CD4-positive, alpha-beta T cell treated with Interleukin-4 for 1 hour (primary cell): ENCODE measurements around the gene A1CF.
"Not testable (repeated sequence)": the region's sequence is repeated elsewhere in the genome, so short reads cannot be mapped to it uniquely, and the experiment has no call there.

Experiments used
- DNase-seq, 2 donors: peaks; one replicate each; pipeline ENCODE4 v3.0.0-alpha.2; 2020 to 2022

A1CF gene

GRCh38 chr10:50857579-50857978 lies 27.8 kb downstream of the A1CF start:
- no peak for DNase-seq

DNA sequence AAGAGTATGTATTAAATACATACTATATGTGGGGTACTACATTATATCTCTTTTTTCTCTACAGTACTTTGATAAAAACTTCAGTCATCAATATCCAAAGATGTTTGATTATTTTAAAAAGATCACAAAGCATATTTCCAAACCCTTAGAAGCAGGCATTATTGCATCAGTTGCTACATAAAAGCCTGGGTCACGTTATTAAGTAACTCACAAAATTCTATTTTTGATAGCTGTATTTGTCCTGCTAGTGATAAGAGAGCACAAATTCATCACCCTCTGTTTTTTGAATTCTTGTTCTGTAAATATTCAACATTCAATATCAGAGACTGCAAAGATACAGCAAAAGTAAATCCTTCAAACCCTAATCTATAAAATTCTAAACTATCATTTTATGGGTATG lies 30.0 kb downstream of the A1CF start:
- DNase-seq: no peak

- no peak for DNase-seq
These were observed 30.4 kb downstream of the A1CF start for GRCh38 chr10:50855015-50855414.

GRCh38 chr10:50853557-50853956 lies 31.9 kb downstream of the A1CF start:
- no peak for DNase-seq

DNA sequence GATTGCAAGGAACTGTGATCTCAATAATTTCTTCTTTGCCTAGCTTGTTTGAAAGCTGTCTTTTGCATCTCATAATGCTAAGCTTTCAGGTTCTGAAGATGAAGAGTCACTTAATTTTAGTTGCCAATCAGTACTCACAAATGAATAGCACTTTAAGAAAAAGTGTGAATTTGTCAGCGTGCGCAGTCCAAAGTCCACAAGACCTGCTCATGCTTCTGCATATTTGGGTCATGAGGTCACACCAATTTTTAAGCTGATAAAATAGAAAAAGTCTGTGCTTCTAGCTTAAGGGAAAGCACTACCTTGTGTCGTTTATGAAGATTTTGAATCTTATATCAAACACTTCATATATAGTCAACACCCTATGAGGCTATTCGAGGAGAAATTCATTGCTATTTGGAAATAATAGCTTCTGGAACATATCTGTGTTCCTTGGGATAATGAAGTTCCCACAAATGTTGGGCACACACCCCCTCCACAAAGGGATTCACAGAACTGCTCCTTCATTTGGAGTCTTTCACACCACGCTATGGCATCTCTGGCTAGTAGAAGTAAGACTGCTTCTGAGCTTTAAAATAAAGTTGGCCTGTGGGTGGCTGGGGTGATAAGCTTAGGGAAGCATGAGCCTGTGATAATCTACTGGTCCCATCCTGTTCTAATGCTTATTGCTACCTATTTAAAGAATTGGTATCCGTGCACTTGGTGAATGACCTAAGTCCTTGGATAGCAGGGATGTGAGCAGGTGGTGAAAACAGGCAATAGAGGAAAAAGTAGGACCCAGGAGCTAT lies 33.3 kb downstream of the A1CF start:
- no peak for DNase-seq

DNA sequence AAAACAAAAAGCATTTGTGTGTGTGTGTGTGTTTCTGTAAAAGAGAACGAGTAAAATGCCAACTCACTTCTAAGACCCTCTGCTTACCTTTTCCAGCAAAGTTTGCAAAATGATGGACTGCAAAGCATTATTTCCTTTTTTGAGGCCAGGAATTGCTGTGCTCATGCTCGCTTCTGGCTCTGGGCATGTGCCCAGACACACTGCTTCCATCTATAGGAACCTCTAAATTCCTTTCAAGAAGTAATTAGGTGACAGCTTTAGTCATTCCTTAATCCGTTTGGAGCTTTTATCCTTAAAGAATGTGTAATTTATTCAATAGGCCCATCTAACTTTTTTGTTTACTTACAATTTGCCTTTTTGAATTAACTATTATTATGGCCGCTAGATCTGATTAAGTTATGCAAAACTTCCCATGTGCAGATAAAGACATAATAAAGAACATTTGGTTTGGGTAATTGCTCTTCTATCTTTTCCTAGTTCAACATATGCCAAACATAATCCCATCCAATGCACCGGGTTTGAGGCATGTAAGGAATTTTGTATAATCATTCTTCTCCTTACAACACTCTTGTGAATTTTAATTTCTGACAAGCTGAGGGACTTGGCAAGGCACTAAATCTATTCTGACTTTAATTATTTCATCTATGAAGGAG lies 34.7 kb downstream of the A1CF start:
- DNase-seq: no peak

DNA sequence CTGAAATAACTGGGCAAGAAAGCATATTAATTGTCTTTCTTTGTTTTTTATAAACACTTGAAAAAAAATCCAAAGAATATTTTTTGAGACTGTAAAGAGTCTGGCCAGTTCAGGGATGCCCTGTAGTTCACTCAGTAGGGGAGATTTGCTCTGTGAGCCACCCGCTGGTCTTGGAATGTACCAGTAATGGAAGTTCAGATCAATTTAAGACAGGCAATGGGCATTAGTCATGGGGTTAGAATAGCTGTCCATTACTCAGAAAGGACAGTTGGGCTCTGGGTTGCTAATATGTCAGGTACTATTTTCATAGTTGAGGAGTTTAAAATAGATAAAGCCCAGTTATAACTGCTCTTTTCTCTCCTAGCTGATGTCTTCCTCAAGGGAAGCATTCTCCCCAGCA lies 38.7 kb downstream of the A1CF start:
- DNase-seq: no peak

DNA sequence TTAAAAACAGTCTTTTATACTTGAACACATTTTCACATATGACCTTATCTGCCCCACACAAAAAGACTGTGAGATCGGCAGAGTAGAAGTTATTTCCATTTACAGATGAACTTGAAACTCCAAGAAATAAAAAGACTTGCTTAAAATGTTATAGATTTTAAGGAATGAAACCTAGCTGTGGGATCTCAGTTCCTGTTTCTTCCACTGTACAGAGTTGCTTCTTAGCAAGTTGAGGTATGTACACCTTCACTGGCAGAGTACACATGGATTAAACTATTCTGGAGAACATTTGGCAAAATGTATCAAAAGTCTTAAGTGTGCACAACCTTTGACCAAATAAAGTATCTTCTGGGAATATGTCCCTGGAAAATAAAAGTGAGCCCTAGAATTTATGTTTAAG lies 48.3 kb downstream of the A1CF start:
- no peak for DNase-seq

- DNase-seq: no peak
These were observed 53.2 kb downstream of the A1CF start for GRCh38 chr10:50832171-50832751.

- no peak for DNase-seq
These were observed 55.4 kb downstream of the A1CF start for GRCh38 chr10:50830066-50830465.

DNA sequence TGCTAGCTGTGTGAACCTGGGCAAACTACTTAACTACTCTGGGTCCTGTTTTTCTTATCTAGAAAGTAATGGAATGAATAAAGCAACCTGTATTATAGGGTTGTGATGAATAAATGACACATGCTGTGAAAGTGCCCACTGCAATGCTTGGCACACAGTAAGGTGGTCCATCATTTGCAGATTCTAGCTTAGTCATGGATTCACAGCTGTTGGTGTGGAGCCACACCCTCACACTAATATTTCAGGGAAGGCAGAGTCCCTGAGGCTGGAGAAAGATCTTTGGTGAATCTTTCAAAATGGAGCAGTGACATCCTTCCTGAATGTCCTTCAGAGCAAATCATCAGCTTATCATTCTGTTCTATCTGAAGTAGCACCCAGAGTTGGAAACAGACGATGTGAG lies 60.6 kb downstream of the A1CF start:
- no peak for DNase-seq

DNA sequence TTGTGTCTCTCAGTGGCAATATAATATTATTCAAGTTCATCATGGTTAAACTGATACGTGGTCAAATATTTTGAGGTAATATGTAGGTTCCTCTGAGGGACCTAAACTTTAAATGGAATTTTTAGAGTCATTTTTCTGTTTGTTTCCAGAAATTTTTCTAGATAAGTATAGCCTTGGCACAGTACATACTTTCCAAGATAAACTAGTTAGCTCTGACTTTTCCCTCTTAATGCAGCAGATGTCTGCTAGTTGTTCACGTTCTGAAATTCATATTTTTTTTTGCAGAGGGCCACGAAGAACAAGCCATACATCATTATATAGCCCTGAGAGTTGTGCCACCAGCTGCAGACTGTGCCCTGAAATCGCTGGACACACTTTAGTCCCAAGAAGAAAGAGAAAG lies 61.6 kb downstream of the A1CF start:
- DNase-seq: no peak

- DNase-seq: no peak
These were observed 75.8 kb downstream of the A1CF start for GRCh38 chr10:50809596-50809995.

GRCh38 chr10:50807851-50808776 lies 77.3 kb downstream of the A1CF start:
- DNase-seq: no peak

- no peak for DNase-seq
These were observed 79.3 kb downstream of the A1CF start for GRCh38 chr10:50805981-50806622.

DNA sequence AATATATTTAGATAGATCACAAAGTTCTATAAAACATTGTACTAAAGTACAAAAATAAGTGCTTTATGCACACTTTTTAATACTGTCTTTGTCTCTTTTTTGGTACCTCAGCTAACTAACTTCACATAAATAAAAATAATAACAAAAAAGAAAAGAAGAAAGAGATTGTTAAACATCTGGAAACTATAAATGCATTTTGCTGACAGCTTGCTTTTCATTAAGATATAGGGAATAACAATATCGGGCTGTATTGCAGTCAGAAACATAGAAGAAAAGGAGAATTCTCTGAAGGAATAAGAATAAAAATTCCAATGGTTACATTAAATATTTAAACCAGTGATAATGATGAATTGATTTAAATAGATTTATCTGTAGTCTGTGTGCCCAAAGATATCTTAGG lies 85.8 kb downstream of the A1CF start:
- DNase-seq: no peak

GRCh38 chr10:50798297-50798696 lies 87.1 kb downstream of the A1CF start:
- DNase-seq: no peak

GRCh38 chr10:50796693-50797092 lies 88.7 kb downstream of the A1CF start:
- DNase-seq: no peak

GRCh38 chr10:50794490-50794889 lies 90.9 kb downstream of the A1CF start:
- DNase-seq: no peak

DNA sequence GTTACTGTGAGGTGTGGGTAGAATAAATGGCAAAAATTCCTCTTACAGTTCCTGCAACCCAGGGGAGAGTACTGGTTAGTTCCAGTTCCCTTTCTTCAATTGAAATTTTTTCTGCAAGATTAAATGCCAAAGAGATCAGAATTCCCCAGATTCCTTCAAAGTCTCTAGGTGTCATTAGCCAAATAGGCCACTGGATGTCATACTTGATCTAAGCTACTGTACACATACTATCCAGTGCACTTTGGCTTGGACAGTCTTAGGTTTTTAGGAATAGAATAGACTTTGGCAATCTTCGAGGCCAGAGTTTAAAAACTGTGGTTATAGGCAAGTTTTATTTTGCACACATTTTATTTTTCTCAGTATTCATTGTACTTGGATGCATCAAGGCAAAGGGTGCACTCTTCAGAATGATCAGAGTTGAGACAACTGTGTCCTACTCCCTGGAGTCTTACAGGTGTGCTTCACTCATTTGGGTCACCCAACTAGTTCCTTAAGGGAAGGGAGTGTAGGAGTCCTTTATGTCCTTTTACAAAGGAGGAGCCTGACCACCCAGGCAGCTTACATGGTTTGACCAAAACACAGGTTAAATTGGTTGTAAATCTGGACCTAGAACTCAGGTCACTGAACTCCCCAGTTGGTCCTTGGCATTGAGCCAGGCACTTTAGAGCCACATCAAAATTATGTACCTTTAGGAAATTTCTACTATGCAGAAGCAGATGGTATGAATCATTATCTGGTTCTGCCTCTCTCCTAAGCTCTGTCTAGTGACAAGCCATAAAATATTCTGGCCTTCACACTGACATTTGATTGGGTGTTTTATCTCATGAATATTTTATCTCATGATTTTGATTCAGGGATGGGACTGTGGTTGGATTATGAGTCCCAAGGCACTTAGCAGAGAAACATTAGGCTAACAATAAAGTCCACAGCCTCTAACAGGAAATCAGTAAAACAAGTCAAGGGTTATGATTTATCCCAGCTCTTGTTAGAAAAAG lies 96.2 kb downstream of the A1CF start:
- no peak for DNase-seq

DNA sequence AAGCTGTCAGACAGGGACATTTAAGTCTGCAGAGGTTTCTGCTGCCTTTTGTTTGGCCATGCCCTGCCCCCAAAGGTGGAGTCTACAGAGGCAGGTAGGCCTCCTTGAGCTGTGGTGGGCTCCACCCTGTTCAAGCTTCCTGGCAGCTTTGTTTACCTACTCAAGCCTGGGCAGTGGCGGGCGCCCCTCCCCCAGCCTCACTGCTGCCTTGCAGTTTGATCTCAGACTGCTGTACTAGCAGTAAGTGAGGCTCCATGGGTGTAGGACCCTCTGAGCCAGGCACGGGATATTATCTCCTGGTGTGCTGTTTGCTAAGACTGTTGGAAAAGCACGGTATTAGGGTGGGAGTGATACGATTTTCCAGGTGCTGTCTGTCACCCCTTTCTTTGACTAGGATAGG lies 97.5 kb downstream of the A1CF start:
- not testable (repeated sequence) for DNase-seq
